Neural cell (in vitro differentiated cells): ENCODE results near the gene COL13A1.

Experiments
- EP300 ChIP-seq: fragments of 450-650 bp; conservative IDR thresholded peaks from 2 replicates; pipeline ENCODE4 v1.6.1; 2014; ENCODE audit warnings: antibody characterized with exemption, mild to moderate bottlenecking, moderate library complexity; ENCODE audit not compliant: poor library complexity, severe bottlenecking
- EZH2 ChIP-seq: fragments of 200-600, 300-800 bp; shearing (Covaris generic), sonication (generic); IDR thresholded peaks from 2 replicates; pipeline ENCODE4 v1.6.1; 2014; ENCODE audit warnings: antibody characterized with exemption, low read length, borderline replicate concordance, mild to moderate bottlenecking; ENCODE audit not compliant: insufficient read depth, poor library complexity, severe bottlenecking
- MXI1 ChIP-seq: fragments of 450-650 bp; conservative IDR thresholded peaks from 2 replicates; pipeline ENCODE4 v1.6.1; 2014; ENCODE audit warnings: antibody characterized with exemption, mild to moderate bottlenecking; ENCODE audit not compliant: poor library complexity, severe bottlenecking
- POLR2AphosphoS5 ChIP-seq: IDR thresholded peaks from 2 replicates; pipeline ENCODE4 v1.6.1; 2012
- RAD21 ChIP-seq: fragments of 450-650 bp; conservative IDR thresholded peaks from 2 replicates; pipeline ENCODE4 v1.6.1; 2014; ENCODE audit warnings: antibody characterized with exemption, mild to moderate bottlenecking, moderate library complexity
- REST ChIP-seq: IDR thresholded peaks from 2 replicates; pipeline ENCODE4 v1.6.1; 2012; ENCODE audit warnings: borderline replicate concordance
- SMC3 ChIP-seq: fragments of 450-650 bp; conservative IDR thresholded peaks from 2 replicates; pipeline ENCODE4 v1.6.1; 2014; ENCODE audit warnings: antibody characterized with exemption, mild to moderate bottlenecking, moderate library complexity; ENCODE audit not compliant: poor library complexity
- TAF1 ChIP-seq: IDR thresholded peaks from 2 replicates; pipeline ENCODE4 v1.6.1; 2012; ENCODE audit warnings: low read depth
- TF ChIP-seq, protein P1 (sequence below): fragments of 450-650 bp; IDR thresholded peaks from 2 replicates; pipeline ENCODE4 v1.5.1; 2014; ENCODE audit warnings: antibody characterized with exemption, mild to moderate bottlenecking, moderate library complexity; ENCODE audit not compliant: poor library complexity, severe bottlenecking

DNA sequence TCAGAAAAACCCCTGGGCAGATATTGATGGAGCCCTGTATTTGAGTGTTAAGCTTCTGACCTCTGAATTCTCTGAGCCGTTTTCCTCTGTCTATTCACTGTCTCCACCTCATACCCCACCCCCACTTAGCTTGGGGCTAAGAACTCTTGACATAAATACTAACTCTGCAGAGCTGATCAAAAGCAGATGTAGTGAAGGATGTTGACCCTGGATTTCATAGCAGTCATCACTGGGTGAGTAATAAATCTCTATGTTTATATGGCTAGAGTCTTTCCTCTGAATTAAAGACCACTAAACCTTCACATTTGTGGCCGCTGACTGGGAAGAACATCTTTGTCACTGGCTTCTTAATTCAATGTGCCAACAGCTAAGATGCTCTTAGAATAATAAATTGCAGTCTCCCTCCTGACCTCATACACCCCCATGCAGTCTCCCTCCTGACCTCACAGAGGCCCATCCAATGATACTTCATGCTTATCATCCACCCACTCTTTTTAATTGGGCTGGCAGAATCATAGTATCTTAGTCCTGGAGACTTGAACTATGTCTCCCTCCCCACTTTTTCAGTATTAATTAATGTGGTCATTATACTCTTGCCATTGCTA is 172.9 kb downstream of the COL13A1 start:
- TF ChIP-seq POLR2AphosphoS5: no peak
- TF ChIP-seq MXI1: no peak
- TF ChIP-seq, protein P1, sequence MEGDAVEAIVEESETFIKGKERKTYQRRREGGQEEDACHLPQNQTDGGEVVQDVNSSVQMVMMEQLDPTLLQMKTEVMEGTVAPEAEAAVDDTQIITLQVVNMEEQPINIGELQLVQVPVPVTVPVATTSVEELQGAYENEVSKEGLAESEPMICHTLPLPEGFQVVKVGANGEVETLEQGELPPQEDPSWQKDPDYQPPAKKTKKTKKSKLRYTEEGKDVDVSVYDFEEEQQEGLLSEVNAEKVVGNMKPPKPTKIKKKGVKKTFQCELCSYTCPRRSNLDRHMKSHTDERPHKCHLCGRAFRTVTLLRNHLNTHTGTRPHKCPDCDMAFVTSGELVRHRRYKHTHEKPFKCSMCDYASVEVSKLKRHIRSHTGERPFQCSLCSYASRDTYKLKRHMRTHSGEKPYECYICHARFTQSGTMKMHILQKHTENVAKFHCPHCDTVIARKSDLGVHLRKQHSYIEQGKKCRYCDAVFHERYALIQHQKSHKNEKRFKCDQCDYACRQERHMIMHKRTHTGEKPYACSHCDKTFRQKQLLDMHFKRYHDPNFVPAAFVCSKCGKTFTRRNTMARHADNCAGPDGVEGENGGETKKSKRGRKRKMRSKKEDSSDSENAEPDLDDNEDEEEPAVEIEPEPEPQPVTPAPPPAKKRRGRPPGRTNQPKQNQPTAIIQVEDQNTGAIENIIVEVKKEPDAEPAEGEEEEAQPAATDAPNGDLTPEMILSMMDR: no peak
- TF ChIP-seq EZH2: no peak
- no peak for TF ChIP-seq SMC3
- no peak for TF ChIP-seq REST
- TF ChIP-seq RAD21: no peak
- no peak for TF ChIP-seq EP300
- no peak for TF ChIP-seq TAF1
